ENCODE results near the gene NKX3-2.
A peak's percentile ranks its signal among the peaks of the same experiment; 100 is the strongest.
"Not testable (repeated sequence)": the region's sequence is repeated elsewhere in the genome, so short reads cannot be mapped to it uniquely, and the experiment has no call there.

The NKX3-2 gene

GRCh38 chr4:13543839-13544605 lies at the start of gene NKX3-2:
TSS of gene NKX3-2 (minus strand) at chr4:13544508. CDS start at chr4:13544414, 94 bp downstream.
- Mint-ChIP-seq H3K9me3 (no peaks in the 10 kb centered on the region), H3K36me3 (peaks cover 2% of the 10 kb centered on the region), H3K4me1 (peaks cover 20% of the 10 kb centered on the region), H3K27ac (peak within 1 kb of the TSS; percentile 91), H3K27me3 (peaks cover 23% of the 10 kb centered on the region), H3K4me3 (peak within 1 kb of the TSS; percentile 79)
- ATAC-seq (ENCODE audit: low read depth) (no peak), DNase-seq (ENCODE audit: low spot score in 2 of 2) (peak in 1 of 2 donors; percentile 45)

DNA sequence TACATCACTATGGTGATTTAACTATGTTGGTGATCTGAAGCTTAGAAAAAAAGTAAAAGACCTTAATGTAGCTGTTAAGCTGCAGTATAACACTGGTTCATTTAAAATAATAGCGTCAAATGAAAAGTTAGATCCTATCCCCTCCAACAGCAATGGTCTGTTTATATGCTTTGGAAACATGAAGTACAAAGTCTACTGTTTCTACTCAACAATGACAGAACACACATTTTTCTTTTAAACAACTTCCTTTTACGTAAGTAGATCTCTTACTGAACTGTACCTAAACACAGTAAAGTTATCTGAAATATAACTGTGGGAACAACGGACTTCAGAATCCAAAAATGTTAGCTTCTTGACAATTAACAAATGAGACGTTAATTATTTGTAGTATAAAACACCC lies 47.9 kb upstream of the NKX3-2 start:
- Mint-ChIP-seq H3K36me3 (peaks cover 39% of the 10 kb centered on the region), H3K4me3 (no peak overlapping the region), H3K27ac (no peak overlapping the region), H3K9me3 (no peaks in the 10 kb centered on the region), H3K27me3 (no peaks in the 10 kb centered on the region), H3K4me1 (no peaks in the 10 kb centered on the region)
- ATAC-seq (ENCODE audit: low read depth): no peak
- no peak for DNase-seq (ENCODE audit: low spot score in 2 of 2)

DNA sequence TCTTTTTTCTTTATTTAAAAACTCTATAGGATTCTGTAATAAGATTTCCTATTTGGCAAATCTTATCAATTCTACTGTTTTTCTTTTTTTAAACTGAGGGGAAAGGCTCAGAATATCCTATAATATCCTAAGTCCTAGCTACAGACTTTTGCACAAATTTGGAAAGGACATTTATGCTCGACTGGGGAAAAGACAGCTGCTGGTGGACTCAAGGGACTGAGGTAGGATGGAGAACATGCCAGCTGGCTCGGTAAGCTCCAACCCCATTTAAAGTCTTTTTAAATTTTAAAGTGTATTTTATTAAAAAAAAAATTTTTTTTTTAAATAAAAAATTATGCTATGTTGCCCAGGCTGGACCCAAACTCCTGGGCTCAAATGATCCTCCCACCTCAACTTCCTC lies 46.5 kb upstream of the NKX3-2 start:
- no peak overlapping the region for H3K27ac Mint-ChIP-seq
- no peaks in the 10 kb centered on the region for H3K4me1 Mint-ChIP-seq
- no peak overlapping the region for H3K4me3 Mint-ChIP-seq
- peaks cover 32% of the 10 kb centered on the region for H3K36me3 Mint-ChIP-seq
- no peak for DNase-seq (ENCODE audit: low spot score in 2 of 2)
- no peaks in the 10 kb centered on the region for H3K9me3 Mint-ChIP-seq
- no peaks in the 10 kb centered on the region for H3K27me3 Mint-ChIP-seq
- ATAC-seq (ENCODE audit: low read depth): no peak

DNA sequence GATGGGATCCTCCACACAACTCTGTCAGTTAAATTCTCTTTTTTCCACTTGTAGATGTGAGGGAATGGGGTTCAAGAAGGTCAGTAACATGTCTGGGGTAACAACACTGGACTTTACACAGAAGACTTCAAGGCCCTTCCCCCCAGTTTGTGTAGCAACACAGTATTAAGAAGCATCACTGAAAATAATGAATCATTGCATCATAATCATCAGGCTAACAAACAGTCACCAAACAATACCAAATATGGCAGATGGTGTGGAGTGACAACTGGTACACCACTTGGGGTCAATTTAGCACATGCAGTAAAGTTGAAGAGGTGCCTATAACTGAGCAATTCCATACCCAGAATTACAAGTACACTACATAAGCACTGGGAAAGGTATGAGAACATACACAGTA lies 44.6 kb upstream of the NKX3-2 start:
- no peak for ATAC-seq (ENCODE audit: low read depth)

DNA sequence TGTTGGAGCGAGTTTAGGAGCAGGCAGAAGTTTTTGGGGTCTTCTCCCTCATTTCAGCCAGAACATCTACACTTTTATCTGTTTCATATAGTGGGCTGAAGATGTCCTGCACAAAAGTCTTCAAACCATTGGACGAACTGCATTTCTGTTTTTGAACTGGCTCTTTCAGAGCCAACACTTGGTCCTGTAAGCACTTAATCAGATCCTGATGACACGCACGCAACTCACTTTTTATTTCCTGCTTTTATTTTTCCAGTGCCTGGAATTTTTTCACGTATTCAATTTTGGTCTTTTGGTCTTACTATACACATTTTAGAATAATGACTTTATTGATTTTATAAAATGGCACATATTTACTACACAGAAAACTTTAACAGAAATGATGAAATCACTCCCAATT lies 40.2 kb upstream of the NKX3-2 start:
- DNase-seq (ENCODE audit: low spot score in 2 of 2): no peak
- H3K27me3 Mint-ChIP-seq: no peaks in the 10 kb centered on the region
- no peak for ATAC-seq (ENCODE audit: low read depth)
- no peaks in the 10 kb centered on the region for H3K9me3 Mint-ChIP-seq
- H3K36me3 Mint-ChIP-seq: peaks cover 32% of the 10 kb centered on the region
- H3K4me3 Mint-ChIP-seq: no peak overlapping the region
- no peak overlapping the region for H3K27ac Mint-ChIP-seq
- peaks cover 2% of the 10 kb centered on the region for H3K4me1 Mint-ChIP-seq

More for the DNA sequence above, 44.6 kb upstream of the NKX3-2 start:
- Mint-ChIP-seq H3K9me3 (no peaks in the 10 kb centered on the region), H3K36me3 (peaks cover 37% of the 10 kb centered on the region), H3K27ac (no peak overlapping the region), H3K4me1 (peaks cover 2% of the 10 kb centered on the region), H3K27me3 (no peaks in the 10 kb centered on the region), H3K4me3 (no peak overlapping the region)
- DNase-seq (ENCODE audit: low spot score in 2 of 2): no peak

DNA sequence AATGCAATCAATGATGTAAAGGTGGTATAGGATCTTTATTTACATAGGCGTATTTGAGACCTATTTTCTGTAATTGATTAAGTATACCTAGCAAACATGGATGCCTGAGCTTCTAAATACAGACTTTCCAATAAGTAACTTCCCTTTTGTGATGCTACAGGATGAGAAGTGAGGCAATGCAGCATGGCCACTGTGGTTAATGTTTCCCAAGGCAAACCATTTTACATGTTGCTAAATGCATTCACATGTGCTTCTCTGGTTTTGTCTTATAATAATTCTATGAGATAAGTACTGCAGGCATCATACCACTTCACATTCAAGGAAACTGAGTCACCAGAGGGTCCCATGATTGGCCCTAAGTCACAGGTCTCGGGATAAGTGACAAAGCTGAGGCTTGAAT lies 35.7 kb upstream of the NKX3-2 start:
- no peak overlapping the region for H3K4me3 Mint-ChIP-seq
- H3K27me3 Mint-ChIP-seq: no peaks in the 10 kb centered on the region
- H3K36me3 Mint-ChIP-seq: peaks cover 24% of the 10 kb centered on the region
- ATAC-seq (ENCODE audit: low read depth) (no peak), DNase-seq (ENCODE audit: low spot score in 2 of 2) (no peak)
- peaks cover 2% of the 10 kb centered on the region for H3K4me1 Mint-ChIP-seq
- H3K27ac Mint-ChIP-seq: no peak overlapping the region
- no peaks in the 10 kb centered on the region for H3K9me3 Mint-ChIP-seq

DNA sequence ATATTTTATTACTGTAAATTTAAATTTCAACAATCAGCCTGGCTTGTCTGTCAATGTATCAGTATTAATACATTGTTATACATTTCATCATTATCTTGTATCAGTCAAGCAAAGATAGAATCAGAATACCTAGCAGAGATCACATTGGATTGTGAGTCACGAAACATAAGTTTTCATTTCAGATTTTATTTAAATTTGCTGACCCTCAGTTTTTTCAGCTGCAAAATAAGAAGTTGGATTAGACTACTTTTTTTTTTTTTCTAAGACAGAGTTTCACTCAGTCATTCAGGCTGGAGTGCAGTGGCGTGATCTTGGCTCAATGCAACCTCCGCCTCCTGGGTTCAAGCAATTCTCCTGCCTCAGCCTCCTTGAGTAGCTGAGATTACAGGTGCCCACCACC lies 33.4 kb upstream of the NKX3-2 start:
- H3K9me3 Mint-ChIP-seq: no peaks in the 10 kb centered on the region
- DNase-seq (ENCODE audit: low spot score in 2 of 2) (no peak), ATAC-seq (ENCODE audit: low read depth) (no peak)
- H3K27ac Mint-ChIP-seq: no peak overlapping the region
- H3K4me3 Mint-ChIP-seq: no peak overlapping the region
- H3K36me3 Mint-ChIP-seq: peaks cover 26% of the 10 kb centered on the region
- H3K4me1 Mint-ChIP-seq: no peaks in the 10 kb centered on the region
- no peaks in the 10 kb centered on the region for H3K27me3 Mint-ChIP-seq

GRCh38 chr4:13570916-13571315 lies 26.6 kb upstream of the NKX3-2 start:
- peaks cover 44% of the 10 kb centered on the region for H3K36me3 Mint-ChIP-seq
- peak overlapping the region; percentile 41 for H3K27ac Mint-ChIP-seq
- no peaks in the 10 kb centered on the region for H3K9me3 Mint-ChIP-seq
- no peak overlapping the region for H3K4me3 Mint-ChIP-seq
- no peak for DNase-seq (ENCODE audit: low spot score in 2 of 2)
- no peak for ATAC-seq (ENCODE audit: low read depth)
- H3K27me3 Mint-ChIP-seq: no peaks in the 10 kb centered on the region
- H3K4me1 Mint-ChIP-seq: no peaks in the 10 kb centered on the region

DNA sequence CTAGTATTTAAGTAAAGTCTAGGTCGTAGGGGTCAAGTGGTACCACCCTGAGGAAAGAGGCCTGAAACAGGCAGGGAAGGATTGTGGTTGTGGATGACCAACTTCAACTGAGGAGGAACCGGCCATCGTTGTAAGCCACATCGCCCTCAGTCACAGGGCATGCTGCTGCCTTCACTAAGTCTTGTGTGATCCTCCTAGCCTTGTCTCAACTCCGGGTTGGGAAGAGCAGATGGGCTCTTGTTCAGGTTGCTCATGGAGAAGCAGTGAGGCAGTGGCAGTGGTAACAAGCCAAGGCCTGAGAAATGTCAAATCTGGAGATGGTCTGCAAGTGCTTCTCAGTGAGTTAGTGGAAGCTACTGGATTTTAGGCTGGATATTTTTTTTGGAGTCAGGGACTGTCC lies 22.8 kb upstream of the NKX3-2 start:
- Mint-ChIP-seq H3K27ac (no peak overlapping the region), H3K36me3 (peaks cover 34% of the 10 kb centered on the region), H3K4me1 (no peaks in the 10 kb centered on the region), H3K9me3 (no peaks in the 10 kb centered on the region), H3K27me3 (no peaks in the 10 kb centered on the region), H3K4me3 (no peak overlapping the region)
- ATAC-seq (ENCODE audit: low read depth) (no peak), DNase-seq (ENCODE audit: low spot score in 2 of 2) (no peak)

DNA sequence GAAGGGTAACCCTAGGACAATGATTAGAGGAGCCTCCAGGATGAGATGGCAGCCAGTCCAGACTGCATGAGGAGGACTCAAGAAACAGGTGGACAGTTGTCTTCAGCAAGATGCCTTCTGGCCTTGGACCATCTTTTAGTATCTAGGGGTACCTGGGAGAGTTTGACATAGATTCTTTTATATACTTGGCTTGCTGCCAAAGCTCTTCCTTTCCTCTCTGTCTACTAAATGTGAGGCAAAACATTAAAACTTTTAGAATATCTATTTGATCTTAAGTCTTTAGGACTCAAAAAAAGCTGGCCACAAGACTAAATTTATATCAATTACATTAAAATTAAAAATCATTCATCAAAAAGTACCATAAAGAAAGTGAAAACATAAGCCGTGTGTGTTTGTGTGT lies 18.6 kb upstream of the NKX3-2 start:
- ATAC-seq (ENCODE audit: low read depth) (no peak), DNase-seq (ENCODE audit: low spot score in 2 of 2) (no peak)
- Mint-ChIP-seq H3K27ac (no peak overlapping the region), H3K36me3 (peaks cover 14% of the 10 kb centered on the region), H3K27me3 (no peaks in the 10 kb centered on the region), H3K9me3 (peaks cover 2% of the 10 kb centered on the region), H3K4me1 (no peaks in the 10 kb centered on the region), H3K4me3 (no peak overlapping the region)

DNA sequence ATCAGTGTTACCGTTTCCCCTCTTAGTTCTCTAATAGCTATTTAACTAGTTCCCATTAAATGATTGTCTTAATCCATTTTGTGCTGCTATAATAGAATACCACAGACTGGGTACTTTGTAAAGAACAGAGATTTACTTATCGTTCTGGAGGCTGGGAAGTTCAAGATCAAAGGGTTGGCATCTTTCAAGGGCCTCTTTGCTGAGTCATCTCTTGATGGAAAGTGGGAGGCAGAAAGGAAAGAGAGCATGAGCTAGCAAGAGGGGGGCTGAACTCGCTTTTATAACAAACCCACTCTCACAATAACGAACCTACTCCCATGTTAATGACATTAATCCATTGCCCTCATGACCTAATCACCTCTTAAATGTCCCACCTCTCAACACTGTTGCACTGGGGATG lies 17.4 kb upstream of the NKX3-2 start:
- H3K9me3 Mint-ChIP-seq: peaks cover 2% of the 10 kb centered on the region
- no peak overlapping the region for H3K27ac Mint-ChIP-seq
- H3K4me3 Mint-ChIP-seq: no peak overlapping the region

GRCh38 chr4:13560111-13560510 lies 15.8 kb upstream of the NKX3-2 start:
- not testable (repeated sequence) for H3K27me3 Mint-ChIP-seq; DNase-seq (ENCODE audit: low spot score in 2 of 2); H3K4me1 Mint-ChIP-seq; H3K4me3 Mint-ChIP-seq; H3K27ac Mint-ChIP-seq; H3K9me3 Mint-ChIP-seq; ATAC-seq (ENCODE audit: low read depth); H3K36me3 Mint-ChIP-seq

More for the DNA sequence above, 17.4 kb upstream of the NKX3-2 start:
- no peaks in the 10 kb centered on the region for H3K27me3 Mint-ChIP-seq
- peaks cover 7% of the 10 kb centered on the region for H3K36me3 Mint-ChIP-seq
- no peak for DNase-seq (ENCODE audit: low spot score in 2 of 2)
- no peaks in the 10 kb centered on the region for H3K4me1 Mint-ChIP-seq
- no peak for ATAC-seq (ENCODE audit: low read depth)

GRCh38 chr4:13559413-13559812 lies 15.1 kb upstream of the NKX3-2 start:
- H3K27ac Mint-ChIP-seq: no peak overlapping the region
- no peak for ATAC-seq (ENCODE audit: low read depth)
- no peaks in the 10 kb centered on the region for H3K4me1 Mint-ChIP-seq
- no peak for DNase-seq (ENCODE audit: low spot score in 2 of 2)
- H3K27me3 Mint-ChIP-seq: no peaks in the 10 kb centered on the region
- H3K9me3 Mint-ChIP-seq: peaks cover 2% of the 10 kb centered on the region
- H3K4me3 Mint-ChIP-seq: no peak overlapping the region
- peaks cover 2% of the 10 kb centered on the region for H3K36me3 Mint-ChIP-seq

- Mint-ChIP-seq H3K27ac (no peak overlapping the region), H3K4me3 (no peak overlapping the region), H3K4me1 (no peaks in the 10 kb centered on the region), H3K36me3 (peaks cover 2% of the 10 kb centered on the region), H3K27me3 (peaks cover 1% of the 10 kb centered on the region), H3K9me3 (peaks cover 2% of the 10 kb centered on the region)
- no peak for DNase-seq (ENCODE audit: low spot score in 2 of 2)
- ATAC-seq (ENCODE audit: low read depth): no peak
These were observed 14.6 kb upstream of the NKX3-2 start for GRCh38 chr4:13558881-13559280.

DNA sequence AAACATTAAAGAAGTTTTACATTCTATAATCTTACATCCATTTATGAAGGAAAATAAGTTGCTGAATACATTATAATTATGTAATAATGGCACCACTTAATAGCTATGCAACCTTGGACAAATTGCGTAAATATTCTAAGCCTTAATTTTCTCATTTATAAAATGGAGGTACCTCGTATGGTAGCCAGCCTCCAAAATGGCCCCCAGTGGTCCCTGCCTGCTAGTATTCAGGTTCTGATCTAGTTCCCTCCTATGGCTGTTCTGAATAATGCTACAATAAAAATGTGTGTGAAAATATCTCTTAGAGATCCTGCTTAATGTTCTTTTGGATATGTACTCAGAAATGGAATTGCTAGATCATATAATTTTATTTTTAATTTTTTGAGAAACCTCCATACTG lies 11.0 kb upstream of the NKX3-2 start:
- H3K4me1 Mint-ChIP-seq: no peaks in the 10 kb centered on the region

More for the DNA sequence above, 11.0 kb upstream of the NKX3-2 start:
- H3K27me3 Mint-ChIP-seq: peaks cover 14% of the 10 kb centered on the region
- H3K36me3 Mint-ChIP-seq: peaks cover 2% of the 10 kb centered on the region
- ATAC-seq (ENCODE audit: low read depth): no peak
- H3K27ac Mint-ChIP-seq: no peak overlapping the region
- no peak for DNase-seq (ENCODE audit: low spot score in 2 of 2)
- H3K9me3 Mint-ChIP-seq: peaks cover 9% of the 10 kb centered on the region
- H3K4me3 Mint-ChIP-seq: no peak overlapping the region
